Liver (tissue), 9 donors: ENCODE measurements around the gene MCCD1. TPM values are rescaled to one million over a fixed set of nuclear protein-coding genes. Genes with fewer than 3 reads are reported as not detected.

Experiments
- DNase-seq: peaks from one replicate; pipeline ENCODE4 v3.0.0-alpha.2; 2017; ENCODE audit warnings: low spot score
- H3K27ac ChIP-seq, 2 donors: one replicate each; pipeline ENCODE4 v1.7.0; 2013; ENCODE audit warnings: inconsistent platforms in 2 of 2, low read length in 2 of 2, control low read depth in 1 of 2, low read depth in 1 of 2, mild to moderate bottlenecking in 1 of 2
- H3K27me3 ChIP-seq, 4 donors: one replicate each; pipeline versions ENCODE4 v1.6.1 to v1.7.0; 2013; ENCODE audit warnings: low read length in 3 of 4, inconsistent platforms in 1 of 4, mild to moderate bottlenecking in 1 of 4, moderate library complexity in 1 of 4; ENCODE audit not compliant: control insufficient read depth in 4 of 4, insufficient read depth in 4 of 4
- H3K36me3 ChIP-seq, 4 donors: one replicate each; pipeline versions ENCODE4 v1.6.1 to v1.7.0; 2013; ENCODE audit warnings: low read length in 3 of 4, mild to moderate bottlenecking in 3 of 4, low read depth in 1 of 4, moderate library complexity in 1 of 4; ENCODE audit not compliant: control insufficient read depth in 4 of 4, insufficient read depth in 3 of 4
- H3K4me1 ChIP-seq, 4 donors: one replicate each; pipeline versions ENCODE4 v1.6.1 to v1.7.0; 2013; ENCODE audit warnings: low read length in 3 of 4, mild to moderate bottlenecking in 3 of 4, moderate library complexity in 1 of 4; ENCODE audit not compliant: control insufficient read depth in 4 of 4, insufficient read depth in 4 of 4
- H3K4me3 ChIP-seq, 3 donors: one replicate each; pipeline versions ENCODE4 v1.6.1 to v1.7.0; 2013; ENCODE audit warnings: low read length in 3 of 3, control low read depth in 1 of 3, low read depth in 1 of 3, mild to moderate bottlenecking in 1 of 3
- H3K9ac ChIP-seq, 2 donors: one replicate each; pipeline ENCODE4 v1.7.0; 2013; ENCODE audit warnings: low read length in 2 of 2, mild to moderate bottlenecking in 2 of 2, moderate library complexity in 2 of 2, control low read depth in 1 of 2, low read depth in 1 of 2
- H3K9me3 ChIP-seq, 4 donors: one replicate each; pipeline versions ENCODE4 v1.6.1 to v1.7.0; 2013; ENCODE audit warnings: low read length in 3 of 4; ENCODE audit not compliant: control insufficient read depth in 4 of 4
- CTCF ChIP-seq: fragments of 150-350 bp; IDR thresholded peaks from 2 replicates; pipeline ENCODE4 v1.5.1; 2017; ENCODE audit warnings: improper control_type of control experiment, low read depth, low read length; ENCODE audit not compliant: missing input control
- EGR1 ChIP-seq, 2 donors: IDR thresholded peaks; 2 replicates each; pipeline ENCODE4 v1.6.1; 2016 to 2018; ENCODE audit warnings: antibody characterized with exemption in 2 of 2, low read depth in 2 of 2
- FOXA1 ChIP-seq: IDR thresholded peaks from 2 replicates; pipeline ENCODE4 v1.6.1; 2016; ENCODE audit warnings: antibody characterized with exemption
- FOXA2 ChIP-seq: IDR thresholded peaks from 2 replicates; pipeline ENCODE4 v1.6.1; 2016; ENCODE audit warnings: antibody characterized with exemption
- GABPA ChIP-seq, 2 donors: IDR thresholded peaks in 1 of 2; conservative IDR thresholded peaks in 1 of 2; 2 replicates each; pipeline ENCODE4 v1.6.1; 2016; ENCODE audit warnings: antibody characterized with exemption in 2 of 2, mild to moderate bottlenecking in 1 of 2, moderate library complexity in 1 of 2
- HNF4A ChIP-seq, 2 donors: conservative IDR thresholded peaks; 2 replicates each; pipeline ENCODE4 v1.6.1; 2016; ENCODE audit warnings: antibody characterized with exemption in 2 of 2, mild to moderate bottlenecking in 2 of 2
- HNF4G ChIP-seq: IDR thresholded peaks from 2 replicates; pipeline ENCODE4 v1.6.1; 2016; ENCODE audit warnings: antibody characterized with exemption
- JUND ChIP-seq, 2 donors: IDR thresholded peaks; 2 replicates each; pipeline ENCODE4 v1.6.1; 2016; ENCODE audit warnings: antibody characterized with exemption in 2 of 2
- NR2F2 ChIP-seq: IDR thresholded peaks from 2 replicates; pipeline ENCODE4 v1.6.1; 2016; ENCODE audit warnings: antibody characterized with exemption
- RAD21 ChIP-seq, 2 donors: IDR thresholded peaks; 2 replicates each; pipeline ENCODE4 v1.6.1; 2016; ENCODE audit warnings: antibody characterized with exemption in 2 of 2, mild to moderate bottlenecking in 2 of 2
- RXRA ChIP-seq, 2 donors: IDR thresholded peaks; 2 replicates each; pipeline ENCODE4 v1.6.1; 2017 to 2018; ENCODE audit warnings: antibody characterized with exemption in 2 of 2, mild to moderate bottlenecking in 1 of 2
- SP1 ChIP-seq: IDR thresholded peaks from 2 replicates; pipeline ENCODE4 v1.6.1; 2018; ENCODE audit warnings: antibody characterized with exemption, mild to moderate bottlenecking
- YY1 ChIP-seq: IDR thresholded peaks from 2 replicates; pipeline ENCODE4 v1.6.1; 2016; ENCODE audit warnings: antibody characterized with exemption, mild to moderate bottlenecking
- WGBS: extraction: QIAGEN DNeasy Blood & Tissue Kit; methylation state at CpG from one replicate; pipeline ENCODE4 v1.1.7; 2013; 5-methylcytosine and 5-hydroxymethylcytosine counted together
- polyA plus RNA-seq, 2 donors: library from polyadenylated mRNA; stranded (reverse) in 1 of 2; unstranded in 1 of 2; fragments of 200-250 nt in 1 of 2; fragments of >200 nt in 1 of 2; fragmentation: Nextera tagmentation in 1 of 2; extraction: Ambion mirVana in 1 of 2; gene quantifications; one replicate each; pipeline versions ENCODE4 v1.2.1 to v1.2.3, GENCODE V29; 2013 to 2015
- total RNA-seq, 2 donors: library from RNA; depleted of rRNA; stranded (reverse); fragments of >200 nt; gene quantifications; one replicate each; pipeline ENCODE4 v1.2.3, GENCODE V29; 2014
- TF ChIP-seq, protein P1 (sequence below): IDR thresholded peaks from 2 replicates; pipeline ENCODE4 v1.6.1; 2016; ENCODE audit warnings: antibody characterized with exemption
- TF ChIP-seq, protein P2 (sequence below): IDR thresholded peaks from 2 replicates; pipeline ENCODE4 v1.6.1; 2016; ENCODE audit warnings: antibody characterized with exemption, mild to moderate bottlenecking
- donor health status: healthy.
- donor health status: healthy.
- donor health status: healthy.
- donor health status: healthy.
- donor health status: healthy.

Gene MCCD1
- total and polyA plus RNA-seq, 4 donors = 0.56 TPM; not detected in 3

DNA sequence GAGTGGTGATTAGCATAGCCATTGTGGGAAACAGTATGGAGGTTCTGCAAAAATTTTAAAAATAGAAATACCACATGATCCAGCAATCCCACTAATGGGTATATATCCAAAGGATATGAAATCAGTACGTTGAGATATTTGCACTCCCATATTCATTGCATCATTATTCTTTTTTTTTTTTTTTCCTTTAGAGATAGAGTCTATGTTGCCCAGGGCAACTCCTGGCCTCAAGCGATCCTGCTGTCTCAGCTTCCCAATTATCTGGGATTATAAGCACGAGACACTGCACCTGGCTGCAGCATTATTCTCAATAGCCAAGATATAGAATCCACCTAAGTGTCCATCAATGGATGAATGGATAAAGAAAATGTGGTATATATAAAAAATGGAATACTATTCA is 6.9 kb upstream of the MCCD1 start:
- H3K4me1 ChIP-seq = no peaks in the 10 kb centered on the region
- no peaks in the 10 kb centered on the region for H3K27me3 ChIP-seq
- TF ChIP-seq RXRA (IDR thresholded peaks at IDR 0.05) = no peak
- no peak for TF ChIP-seq FOXA1
- no peak for TF ChIP-seq HNF4G
- TF ChIP-seq, protein P1, sequence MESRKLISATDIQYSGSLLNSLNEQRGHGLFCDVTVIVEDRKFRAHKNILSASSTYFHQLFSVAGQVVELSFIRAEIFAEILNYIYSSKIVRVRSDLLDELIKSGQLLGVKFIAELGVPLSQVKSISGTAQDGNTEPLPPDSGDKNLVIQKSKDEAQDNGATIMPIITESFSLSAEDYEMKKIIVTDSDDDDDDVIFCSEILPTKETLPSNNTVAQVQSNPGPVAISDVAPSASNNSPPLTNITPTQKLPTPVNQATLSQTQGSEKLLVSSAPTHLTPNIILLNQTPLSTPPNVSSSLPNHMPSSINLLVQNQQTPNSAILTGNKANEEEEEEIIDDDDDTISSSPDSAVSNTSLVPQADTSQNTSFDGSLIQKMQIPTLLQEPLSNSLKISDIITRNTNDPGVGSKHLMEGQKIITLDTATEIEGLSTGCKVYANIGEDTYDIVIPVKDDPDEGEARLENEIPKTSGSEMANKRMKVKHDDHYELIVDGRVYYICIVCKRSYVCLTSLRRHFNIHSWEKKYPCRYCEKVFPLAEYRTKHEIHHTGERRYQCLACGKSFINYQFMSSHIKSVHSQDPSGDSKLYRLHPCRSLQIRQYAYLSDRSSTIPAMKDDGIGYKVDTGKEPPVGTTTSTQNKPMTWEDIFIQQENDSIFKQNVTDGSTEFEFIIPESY = no peak
- TF ChIP-seq FOXA2 = no peak
- TF ChIP-seq EGR1 (IDR thresholded peaks at IDR 0.05; ENCODE audit: low read depth in 2 of 2) = no peak
- TF ChIP-seq GABPA (IDR thresholded peaks at IDR 0.05 in 1 of 2, conservative IDR thresholded peaks at IDR 0.05 in 1 of 2) = no peak
- no peak for TF ChIP-seq SP1
- no peak for TF ChIP-seq YY1
- no peak for TF ChIP-seq RAD21 (IDR thresholded peaks at IDR 0.05)
- TF ChIP-seq HNF4A (conservative IDR thresholded peaks at IDR 0.05) = no peak
- TF ChIP-seq JUND (IDR thresholded peaks at IDR 0.05) = no peak
- TF ChIP-seq NR2F2 = no peak
- no peak for DNase-seq
- WGBS = 80% methylated on average over 3 of the region's 3 CpGs
- H3K27ac ChIP-seq = no peak overlapping the region
- H3K9ac ChIP-seq = no peak overlapping the region
- no peaks in the 10 kb centered on the region for H3K36me3 ChIP-seq
- no peak overlapping the region for H3K4me3 ChIP-seq
- H3K9me3 ChIP-seq = no peaks in the 10 kb centered on the region

- Histone ChIP-seq H3K9ac (no peak overlapping the region), H3K27ac (no peak overlapping the region), H3K27me3 (no peaks in the 10 kb centered on the region), H3K9me3 (no peaks in the 10 kb centered on the region), H3K36me3 (peaks cover 0 to 11% (median 5%) of the 10 kb centered on the region in 4 donors), H3K4me1 (peaks cover 0 to 4% (median 2%) of the 10 kb centered on the region in 4 donors), H3K4me3 (no peak overlapping the region)
- TF ChIP-seq YY1 (no peak), CTCF (no peak), GABPA (IDR thresholded peaks at IDR 0.05 in 1 of 2, conservative IDR thresholded peaks at IDR 0.05 in 1 of 2) (no peak), EGR1 (IDR thresholded peaks at IDR 0.05; ENCODE audit: low read depth in 2 of 2) (no peak), RXRA (IDR thresholded peaks at IDR 0.05) (no peak), HNF4A (conservative IDR thresholded peaks at IDR 0.05) (no peak), FOXA1 (no peak)
- TF ChIP-seq, protein P2, sequence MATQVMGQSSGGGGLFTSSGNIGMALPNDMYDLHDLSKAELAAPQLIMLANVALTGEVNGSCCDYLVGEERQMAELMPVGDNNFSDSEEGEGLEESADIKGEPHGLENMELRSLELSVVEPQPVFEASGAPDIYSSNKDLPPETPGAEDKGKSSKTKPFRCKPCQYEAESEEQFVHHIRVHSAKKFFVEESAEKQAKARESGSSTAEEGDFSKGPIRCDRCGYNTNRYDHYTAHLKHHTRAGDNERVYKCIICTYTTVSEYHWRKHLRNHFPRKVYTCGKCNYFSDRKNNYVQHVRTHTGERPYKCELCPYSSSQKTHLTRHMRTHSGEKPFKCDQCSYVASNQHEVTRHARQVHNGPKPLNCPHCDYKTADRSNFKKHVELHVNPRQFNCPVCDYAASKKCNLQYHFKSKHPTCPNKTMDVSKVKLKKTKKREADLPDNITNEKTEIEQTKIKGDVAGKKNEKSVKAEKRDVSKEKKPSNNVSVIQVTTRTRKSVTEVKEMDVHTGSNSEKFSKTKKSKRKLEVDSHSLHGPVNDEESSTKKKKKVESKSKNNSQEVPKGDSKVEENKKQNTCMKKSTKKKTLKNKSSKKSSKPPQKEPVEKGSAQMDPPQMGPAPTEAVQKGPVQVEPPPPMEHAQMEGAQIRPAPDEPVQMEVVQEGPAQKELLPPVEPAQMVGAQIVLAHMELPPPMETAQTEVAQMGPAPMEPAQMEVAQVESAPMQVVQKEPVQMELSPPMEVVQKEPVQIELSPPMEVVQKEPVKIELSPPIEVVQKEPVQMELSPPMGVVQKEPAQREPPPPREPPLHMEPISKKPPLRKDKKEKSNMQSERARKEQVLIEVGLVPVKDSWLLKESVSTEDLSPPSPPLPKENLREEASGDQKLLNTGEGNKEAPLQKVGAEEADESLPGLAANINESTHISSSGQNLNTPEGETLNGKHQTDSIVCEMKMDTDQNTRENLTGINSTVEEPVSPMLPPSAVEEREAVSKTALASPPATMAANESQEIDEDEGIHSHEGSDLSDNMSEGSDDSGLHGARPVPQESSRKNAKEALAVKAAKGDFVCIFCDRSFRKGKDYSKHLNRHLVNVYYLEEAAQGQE = no peak
- TF ChIP-seq, protein P1 = no peak
- WGBS = 81% methylated on average over 8 of the region's 8 CpGs
- no peak for DNase-seq
Measured at GRCh38 chr6:31525553-31525931, 3.2 kb upstream of the MCCD1 start.
